ENCODE results near the gene ITPRIPL2.

DNA sequence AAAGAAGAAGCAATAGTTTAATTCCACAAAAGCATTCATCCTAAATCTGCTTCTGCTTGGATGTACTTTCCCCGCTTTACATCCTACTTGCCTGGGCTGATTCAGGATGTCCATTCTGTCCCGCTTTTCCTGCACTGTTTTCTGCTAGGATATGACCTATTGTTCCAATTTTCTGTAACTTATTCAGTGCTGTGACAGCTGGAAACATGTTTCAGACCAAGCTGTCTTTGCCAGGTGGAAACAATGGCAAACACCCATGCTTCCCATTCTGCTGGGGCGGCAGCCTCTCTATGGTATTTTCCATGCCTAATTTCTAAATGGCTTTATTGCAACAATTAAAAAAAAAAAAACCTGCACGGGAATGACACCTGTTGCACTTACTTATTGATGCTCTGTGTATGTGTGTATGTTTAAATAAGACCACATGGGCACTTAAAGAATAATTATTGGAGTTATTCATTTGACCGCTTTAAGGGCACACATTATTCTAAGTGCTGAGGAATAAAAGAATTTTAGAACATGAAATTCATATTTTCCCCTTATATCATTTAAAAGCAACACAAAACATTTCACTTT, 25.3 kb upstream of the ITPRIPL2 start:
- TF ChIP-seq CTCF (conservative IDR thresholded peaks at IDR 0.05) (no peak), ZFX (IDR thresholded peaks at IDR 0.05) (no peak)
